ENCODE results near the gene ARMCX4. TPM values are rescaled to one million over a fixed set of nuclear protein-coding genes. Genes with fewer than 3 reads are reported as not detected.

The ARMCX4 gene
- total RNA-seq, 1 experiment from 2014 or later: 17.0 TPM

- no peak overlapping the region for H4K5ac ChIP-seq (ENCODE audit: insufficient read length, low read depth, low read length)
- H4K20me1 ChIP-seq (ENCODE audit: control insufficient read depth, insufficient read depth, insufficient read length): no peaks in the 10 kb centered on the region
- H3K14ac ChIP-seq (ENCODE audit: insufficient read depth, low read length): no peak overlapping the region
- peaks cover 18% of the 10 kb centered on the region for H3K9me3 ChIP-seq (ENCODE audit: control insufficient read depth, low read depth, low read length)
- no peaks in the 10 kb centered on the region for H3K27me3 ChIP-seq (ENCODE audit: insufficient read depth, low read length)
- no peak overlapping the region for H2BK5ac ChIP-seq (ENCODE audit: insufficient read length, low read length)
- no peaks in the 10 kb centered on the region for H3K79me2 ChIP-seq (ENCODE audit: insufficient read depth, low read length)
- no peak overlapping the region for H2BK12ac ChIP-seq (ENCODE audit: insufficient read length, low read depth, low read length)
- no peak overlapping the region for H2BK20ac ChIP-seq (ENCODE audit: low read depth, low read length, poor library complexity, severe bottlenecking)
- Mint-ChIP-seq H3K27ac (no peak overlapping the region), H3K9me3 (peaks cover 49 to 57% of the 10 kb centered on the region in 2 experiments), H3K4me3 (peak overlapping the region; percentile 4 to 30; a peak in 2 of 5 replicates), H3K36me3 (ENCODE audit: insufficient read depth in 1 of 3, low read depth in 3 of 3) (peaks cover 8 to 19% (median 19%) of the 10 kb centered on the region in 3 experiments), H3K27me3 (ENCODE audit: low read depth) (no peaks in the 10 kb centered on the region), H3K4me1 (peaks cover 13 to 16% of the 10 kb centered on the region in 2 experiments)
- no peak overlapping the region for H4K8ac ChIP-seq (replicated peaks; ENCODE audit: insufficient read length, low read depth, low read length)
- H3K9ac ChIP-seq (ENCODE audit: extremely low read depth, insufficient read length, low read length): no peak overlapping the region
- no CpG with 5 or more reads among the region's 3 CpGs for WGBS (ENCODE audit: extremely low coverage, insufficient read length, low lambda C conversion rate)
- no peak overlapping the region for H2BK15ac ChIP-seq (ENCODE audit: low read depth, low read length)
- TF ChIP-seq CTCF (conservative IDR thresholded peaks at IDR 0.05): no peak
- no peak overlapping the region for H2BK120ac ChIP-seq (ENCODE audit: low read depth, low read length, poor library complexity, severe bottlenecking)
- no peak for DNase-seq
- no peak overlapping the region for H3K18ac ChIP-seq (ENCODE audit: insufficient read length, low read depth, low read length)
- H4K91ac ChIP-seq (ENCODE audit: insufficient read length, low read depth, low read length): no peak overlapping the region
- H3K56ac ChIP-seq (ENCODE audit: insufficient read length, low read depth, low read length): no peak overlapping the region
- H3K79me1 ChIP-seq (ENCODE audit: insufficient read depth, low read depth, low read length, poor library complexity, severe bottlenecking): no peaks in the 10 kb centered on the region
- H3K4ac ChIP-seq (ENCODE audit: low read depth, low read length): no peak overlapping the region
- H3K27ac ChIP-seq (ENCODE audit: insufficient read length, low read depth, low read length): no peak overlapping the region
- H3K4me2 ChIP-seq (ENCODE audit: insufficient read depth, insufficient read length, low read length): no peak overlapping the region
- peaks cover 2% of the 10 kb centered on the region for H3K23me2 ChIP-seq (ENCODE audit: insufficient read length, low read depth, low read length, poor library complexity, severe bottlenecking)
- no peak overlapping the region for H3T11ph ChIP-seq (ENCODE audit: low read length)
- H2AFZ ChIP-seq (ENCODE audit: low read length): no peak overlapping the region
- H3K23ac ChIP-seq (ENCODE audit: insufficient read length, low read depth, low read length): no peak overlapping the region
- H2AK5ac ChIP-seq (ENCODE audit: insufficient read length, low read length): no peak overlapping the region
- H3K4me1 ChIP-seq (ENCODE audit: insufficient read depth, low read length): no peaks in the 10 kb centered on the region
Observed at GRCh38 chrX:101483705-101484104, 1.6 kb upstream of the ARMCX4 start.

All from H9 (cell line).